ENCODE data around the gene NXPH1. TPM values are rescaled to one million over a fixed set of nuclear protein-coding genes. Genes with fewer than 3 reads are reported as not detected.

Gene NXPH1
- total RNA-seq, 4 donors from 2014 or later: not detected

- DNase-seq (ENCODE audit: low spot score in 2 of 2): no peak
- Histone ChIP-seq H3K27me3 (no peaks in the 10 kb centered on the region), H3K36me3 (no peaks in the 10 kb centered on the region), H3K4me1 (no peaks in the 10 kb centered on the region), H3K4me3 (no peak overlapping the region), H3K9me3 (no peaks in the 10 kb centered on the region), H3K27ac (no peak overlapping the region)
- TF ChIP-seq POLR2AphosphoS5 (IDR thresholded peaks at IDR 0.05) (no peak), EP300 (IDR thresholded peaks at IDR 0.05) (no peak), CTCF (IDR thresholded peaks at IDR 0.05) (no peak), POLR2A (IDR thresholded peaks at IDR 0.05) (no peak)
- 35% methylated on average over 1 of the region's 1 CpG for WGBS
Measured at GRCh38 chr7:8585591-8585990, 152.2 kb downstream of the NXPH1 start.

GRCh38 chr7:8590225-8590624, 156.8 kb downstream of the NXPH1 start:
- DNase-seq (ENCODE audit: low spot score in 2 of 2): no peak
- no peaks in the 10 kb centered on the region for H3K27me3 ChIP-seq
- H3K9me3 ChIP-seq: no peaks in the 10 kb centered on the region
- H3K36me3 ChIP-seq: no peaks in the 10 kb centered on the region
- 79% methylated on average over 4 of the region's 4 CpGs for WGBS
- no peak overlapping the region for H3K4me3 ChIP-seq
- no peak for TF ChIP-seq EP300 (IDR thresholded peaks at IDR 0.05)
- TF ChIP-seq POLR2A (IDR thresholded peaks at IDR 0.05): no peak
- TF ChIP-seq CTCF (IDR thresholded peaks at IDR 0.05): no peak
- no peak for TF ChIP-seq POLR2AphosphoS5 (IDR thresholded peaks at IDR 0.05)
- H3K4me1 ChIP-seq: no peaks in the 10 kb centered on the region
- H3K27ac ChIP-seq: no peak overlapping the region

- DNase-seq (ENCODE audit: low spot score in 2 of 2): no peak
- WGBS: 73% methylated on average over 3 of the region's 3 CpGs
- Histone ChIP-seq H3K9me3 (no peaks in the 10 kb centered on the region), H3K27me3 (no peaks in the 10 kb centered on the region), H3K4me3 (no peak overlapping the region), H3K36me3 (no peaks in the 10 kb centered on the region), H3K4me1 (no peaks in the 10 kb centered on the region), H3K27ac (no peak overlapping the region)
- TF ChIP-seq POLR2A (IDR thresholded peaks at IDR 0.05) (no peak), EP300 (IDR thresholded peaks at IDR 0.05) (no peak), POLR2AphosphoS5 (IDR thresholded peaks at IDR 0.05) (no peak)
Measured at GRCh38 chr7:8590791-8591190, 157.4 kb downstream of the NXPH1 start.

GRCh38 chr7:8591289-8591688, 157.9 kb downstream of the NXPH1 start:
- TF ChIP-seq POLR2AphosphoS5 (IDR thresholded peaks at IDR 0.05): no peak
- TF ChIP-seq CTCF (IDR thresholded peaks at IDR 0.05): no peak
- no peak for TF ChIP-seq POLR2A (IDR thresholded peaks at IDR 0.05)
- no peak for TF ChIP-seq EP300 (IDR thresholded peaks at IDR 0.05)
- H3K27me3 ChIP-seq: no peaks in the 10 kb centered on the region
- no peaks in the 10 kb centered on the region for H3K36me3 ChIP-seq
- no peak overlapping the region for H3K27ac ChIP-seq
- no peaks in the 10 kb centered on the region for H3K9me3 ChIP-seq
- no peak for DNase-seq (ENCODE audit: low spot score in 2 of 2)
- H3K4me3 ChIP-seq: no peak overlapping the region
- H3K4me1 ChIP-seq: no peaks in the 10 kb centered on the region

DNA sequence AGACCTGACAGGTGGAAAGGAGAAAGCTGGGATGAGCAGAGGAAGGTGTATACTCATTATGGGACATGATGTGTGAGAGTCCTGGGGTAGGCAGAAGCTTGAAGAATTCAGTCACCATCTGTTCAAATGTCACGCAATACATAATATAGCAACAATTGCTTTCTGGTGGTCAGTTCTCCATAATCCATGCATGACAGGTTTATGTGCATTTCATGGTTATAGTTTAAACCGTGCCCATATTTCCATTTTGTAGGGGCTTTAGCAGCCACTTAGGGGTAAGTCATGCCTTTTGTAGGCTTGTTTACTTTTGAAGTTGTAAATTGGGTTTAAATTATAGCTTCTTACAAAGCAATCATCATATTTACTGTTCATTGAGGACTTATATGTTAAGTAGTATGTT, 158.8 kb downstream of the NXPH1 start:
- WGBS: 65% methylated on average over 2 of the region's 2 CpGs
- no peak for DNase-seq (ENCODE audit: low spot score in 2 of 2)
- Histone ChIP-seq H3K9me3 (no peaks in the 10 kb centered on the region), H3K4me1 (no peaks in the 10 kb centered on the region), H3K4me3 (no peak overlapping the region), H3K36me3 (no peaks in the 10 kb centered on the region), H3K27me3 (no peaks in the 10 kb centered on the region), H3K27ac (no peak overlapping the region)
- no peak for TF ChIP-seq CTCF (IDR thresholded peaks at IDR 0.05)
- TF ChIP-seq POLR2A (IDR thresholded peaks at IDR 0.05): no peak
- TF ChIP-seq POLR2AphosphoS5 (IDR thresholded peaks at IDR 0.05): no peak
- TF ChIP-seq EP300 (IDR thresholded peaks at IDR 0.05): no peak

DNA sequence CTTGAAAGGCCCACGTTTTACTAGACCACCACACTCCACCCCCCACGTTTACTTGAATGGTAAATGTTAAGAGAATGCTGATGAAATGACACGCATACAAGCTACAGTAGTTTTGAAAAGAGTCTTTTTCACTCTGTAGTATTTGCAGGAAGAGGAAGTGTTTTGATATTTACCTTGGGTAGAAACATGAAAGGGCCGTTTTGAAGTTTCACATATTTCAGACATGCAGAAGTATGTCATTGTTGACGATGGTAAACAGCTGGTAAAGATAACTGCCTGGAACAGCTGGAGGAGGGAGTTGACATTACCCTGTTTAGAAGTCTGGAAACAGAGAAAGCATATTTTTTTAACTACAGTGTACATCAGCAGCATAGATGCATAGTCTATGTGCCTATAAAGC, 160.7 kb downstream of the NXPH1 start:
- Histone ChIP-seq H3K9me3 (no peaks in the 10 kb centered on the region), H3K36me3 (no peaks in the 10 kb centered on the region), H3K4me3 (no peak overlapping the region), H3K27me3 (no peaks in the 10 kb centered on the region), H3K27ac (no peak overlapping the region), H3K4me1 (no peaks in the 10 kb centered on the region)
- DNase-seq (ENCODE audit: low spot score in 2 of 2): no peak
- TF ChIP-seq CTCF (IDR thresholded peaks at IDR 0.05): no peak
- TF ChIP-seq EP300 (IDR thresholded peaks at IDR 0.05): no peak
- TF ChIP-seq POLR2A (IDR thresholded peaks at IDR 0.05): no peak
- WGBS: 13% methylated on average over 5 of the region's 5 CpGs
